Activated naive CD8-positive, alpha-beta T cell treated with anti-CD3 and anti-CD28 coated beads, Interleukin-2, amount 10 ng/mL, durations not matched to agents 7 days and 5 days (primary cell): ENCODE measurements around the gene CCDC180. TPM values are rescaled to one million over a fixed set of nuclear protein-coding genes. Genes with fewer than 3 reads are reported as not detected.
A peak's percentile ranks its signal among the peaks of the same experiment; 100 is the strongest.

ENCODE experiments used
- ATAC-seq: fragments of 150-1000 bp; cut with Tn5 transposase; one replicate; pipeline ENCODE4 v1.10.0; 2021; ENCODE audit warnings: low read depth, moderate library complexity
- POLR2A ChIA-PET: fragments of 350-600 bp; sonication (Branson Sonifier 250); formaldehyde crosslinking; loops from one replicate; lab custom pipeline; 2021; ENCODE audit warnings: antibody characterized with exemption; lab: Charles Lee
- DNase-seq: peaks from one replicate; pipeline ENCODE4 v3.0.0; 2021
- H3K27ac Mint-ChIP-seq: one replicate; pipeline ENCODE4 v1.8.0; 2022; ENCODE audit warnings: mild to moderate bottlenecking, mixed read lengths
- H3K27me3 Mint-ChIP-seq: one replicate; pipeline ENCODE4 v1.8.0; 2022; ENCODE audit warnings: mild to moderate bottlenecking, moderate library complexity, mixed read lengths
- H3K36me3 Mint-ChIP-seq: one replicate; pipeline ENCODE4 v1.8.0; 2021; ENCODE audit warnings: mild to moderate bottlenecking, mixed read lengths
- H3K4me1 Mint-ChIP-seq: one replicate; pipeline ENCODE4 v1.8.0; 2021; ENCODE audit warnings: mixed read lengths
- H3K4me3 Mint-ChIP-seq: one replicate; pipeline ENCODE4 v1.8.0; 2022; ENCODE audit warnings: mild to moderate bottlenecking, moderate library complexity, mixed read lengths
- H3K9me3 Mint-ChIP-seq: one replicate; pipeline ENCODE4 v1.8.0; 2021; ENCODE audit warnings: mixed read lengths
- total RNA-seq, 2 experiments: library from RNA; stranded (reverse); gene quantifications; one replicate each; pipeline ENCODE4 v1.2.3, GENCODE V29; 2021

CCDC180 gene
- total RNA-seq, 2 experiments from 2014 or later, result 5.8 to 7.8 TPM

- Mint-ChIP-seq H3K27ac (no peak overlapping the region), H3K36me3 (peaks cover 9% of the 10 kb centered on the region), H3K9me3 (peaks cover 2% of the 10 kb centered on the region), H3K4me3 (no peak overlapping the region), H3K27me3 (no peaks in the 10 kb centered on the region), H3K4me1 (no peaks in the 10 kb centered on the region)
- DNase-seq, result no peak
- POLR2A ChIA-PET, result no interaction called here
- no peak for ATAC-seq
Observed at GRCh38 chr9:97299809-97300414, 7.5 kb upstream of the CCDC180 start.

- no peaks in the 10 kb centered on the region for H3K4me1 Mint-ChIP-seq
- no peak for DNase-seq
Observed at GRCh38 chr9:97300586-97300985, 6.9 kb upstream of the CCDC180 start.

GRCh38 chr9:97301974-97302373 lies 5.5 kb upstream of the CCDC180 start:
- peaks cover 1% of the 10 kb centered on the region for H3K36me3 Mint-ChIP-seq
- H3K27me3 Mint-ChIP-seq, result peaks cover 7% of the 10 kb centered on the region
- no peak overlapping the region for H3K4me3 Mint-ChIP-seq
- DNase-seq, result no peak
- H3K9me3 Mint-ChIP-seq, result peaks cover 2% of the 10 kb centered on the region
- POLR2A ChIA-PET, result no interaction called here
- H3K4me1 Mint-ChIP-seq, result no peaks in the 10 kb centered on the region
- ATAC-seq, result no peak
- no peak overlapping the region for H3K27ac Mint-ChIP-seq

More at GRCh38 chr9:97300586-97300985, 6.9 kb upstream of the CCDC180 start:
- H3K36me3 Mint-ChIP-seq, result peaks cover 4% of the 10 kb centered on the region
- H3K4me3 Mint-ChIP-seq, result no peak overlapping the region
- no peak overlapping the region for H3K27ac Mint-ChIP-seq
- peaks cover 2% of the 10 kb centered on the region for H3K9me3 Mint-ChIP-seq
- ATAC-seq, result no peak
- peaks cover 4% of the 10 kb centered on the region for H3K27me3 Mint-ChIP-seq
- POLR2A ChIA-PET, result no interaction called here

GRCh38 chr9:97304586-97304985 lies 2.9 kb upstream of the CCDC180 start:
- no peaks in the 10 kb centered on the region for H3K36me3 Mint-ChIP-seq
- H3K27ac Mint-ChIP-seq, result no peak overlapping the region
- no peak for ATAC-seq
- peaks cover 7% of the 10 kb centered on the region for H3K27me3 Mint-ChIP-seq
- no peak for DNase-seq
- no peaks in the 10 kb centered on the region for H3K4me1 Mint-ChIP-seq
- POLR2A ChIA-PET, result interaction anchor here (0.7 kb wide), 1 partner anchor 16 kb away, joined by 3 read pairs; no protein-coding TSS in a partner anchor
- no peak overlapping the region for H3K4me3 Mint-ChIP-seq
- H3K9me3 Mint-ChIP-seq, result peaks cover 2% of the 10 kb centered on the region

- no peak for ATAC-seq
- peaks cover 2% of the 10 kb centered on the region for H3K9me3 Mint-ChIP-seq
- H3K27me3 Mint-ChIP-seq, result peaks cover 7% of the 10 kb centered on the region
- H3K4me1 Mint-ChIP-seq, result no peaks in the 10 kb centered on the region
- DNase-seq, result no peak
- H3K4me3 Mint-ChIP-seq, result no peak overlapping the region
- no peak overlapping the region for H3K27ac Mint-ChIP-seq
- POLR2A ChIA-PET, result no interaction called here
- no peaks in the 10 kb centered on the region for H3K36me3 Mint-ChIP-seq
Observed at GRCh38 chr9:97305501-97306298, 1.8 kb upstream of the CCDC180 start.

- ATAC-seq, result no peak
Observed at GRCh38 chr9:97307091-97307490, 368 bp upstream of the CCDC180 start.

GRCh38 chr9:97309260-97309659 lies 1.8 kb downstream of the CCDC180 start:
- H3K9me3 Mint-ChIP-seq, result no peaks in the 10 kb centered on the region
- H3K36me3 Mint-ChIP-seq, result peaks cover 3% of the 10 kb centered on the region
- ATAC-seq, result no peak
- H3K27ac Mint-ChIP-seq, result no peak overlapping the region
- DNase-seq, result no peak
- H3K27me3 Mint-ChIP-seq, result peaks cover 7% of the 10 kb centered on the region
- POLR2A ChIA-PET, result no interaction called here
- no peaks in the 10 kb centered on the region for H3K4me1 Mint-ChIP-seq
- no peak overlapping the region for H3K4me3 Mint-ChIP-seq

More at GRCh38 chr9:97307091-97307490, 368 bp upstream of the CCDC180 start:
- POLR2A ChIA-PET, result no interaction called here
- no peaks in the 10 kb centered on the region for H3K4me1 Mint-ChIP-seq
- no peak for DNase-seq
- H3K9me3 Mint-ChIP-seq, result no peaks in the 10 kb centered on the region
- no peak overlapping the region for H3K4me3 Mint-ChIP-seq
- H3K27ac Mint-ChIP-seq, result no peak overlapping the region
- peaks cover 7% of the 10 kb centered on the region for H3K27me3 Mint-ChIP-seq
- no peaks in the 10 kb centered on the region for H3K36me3 Mint-ChIP-seq

GRCh38 chr9:97310023-97310422 lies 2.6 kb downstream of the CCDC180 start:
- POLR2A ChIA-PET, result no interaction called here
- H3K27me3 Mint-ChIP-seq, result peaks cover 7% of the 10 kb centered on the region
- ATAC-seq (no peak), DNase-seq (no peak)
- peaks cover 3% of the 10 kb centered on the region for H3K36me3 Mint-ChIP-seq
- no peaks in the 10 kb centered on the region for H3K4me1 Mint-ChIP-seq
- H3K27ac Mint-ChIP-seq, result no peak overlapping the region
- no peak overlapping the region for H3K4me3 Mint-ChIP-seq
- no peaks in the 10 kb centered on the region for H3K9me3 Mint-ChIP-seq

GRCh38 chr9:97310896-97311295 lies 3.4 kb downstream of the CCDC180 start:
- Mint-ChIP-seq H3K36me3 (peaks cover 3% of the 10 kb centered on the region), H3K4me3 (no peak overlapping the region), H3K27me3 (peaks cover 2% of the 10 kb centered on the region), H3K4me1 (no peaks in the 10 kb centered on the region), H3K27ac (no peak overlapping the region), H3K9me3 (no peaks in the 10 kb centered on the region)
- ATAC-seq (no peak), DNase-seq (no peak)
- POLR2A ChIA-PET, result interaction anchor here (0.6 kb wide), 1 partner anchor 72 kb away, joined by 3 read pairs; no protein-coding TSS in a partner anchor

- peaks cover 3% of the 10 kb centered on the region for H3K36me3 Mint-ChIP-seq
- no peak for ATAC-seq
- H3K27me3 Mint-ChIP-seq, result no peaks in the 10 kb centered on the region
- POLR2A ChIA-PET, result no interaction called here
- H3K4me3 Mint-ChIP-seq, result no peak overlapping the region
- DNase-seq, result no peak
- H3K4me1 Mint-ChIP-seq, result no peaks in the 10 kb centered on the region
- no peaks in the 10 kb centered on the region for H3K9me3 Mint-ChIP-seq
- H3K27ac Mint-ChIP-seq, result no peak overlapping the region
Observed at GRCh38 chr9:97311798-97312500, 4.5 kb downstream of the CCDC180 start.

GRCh38 chr9:97312556-97312955 lies 5.1 kb downstream of the CCDC180 start:
- no peak for ATAC-seq
- Mint-ChIP-seq H3K9me3 (no peaks in the 10 kb centered on the region), H3K4me3 (no peak overlapping the region), H3K27me3 (no peaks in the 10 kb centered on the region), H3K36me3 (peaks cover 3% of the 10 kb centered on the region), H3K4me1 (no peaks in the 10 kb centered on the region), H3K27ac (no peak overlapping the region)
- POLR2A ChIA-PET, result no interaction called here
- DNase-seq, result no peak

GRCh38 chr9:97313243-97313642 lies 5.8 kb downstream of the CCDC180 start:
- Mint-ChIP-seq H3K36me3 (peaks cover 3% of the 10 kb centered on the region), H3K27me3 (no peaks in the 10 kb centered on the region)

GRCh38 chr9:97313746-97314145 lies 6.3 kb downstream of the CCDC180 start:
- peaks cover 3% of the 10 kb centered on the region for H3K36me3 Mint-ChIP-seq
- no peak overlapping the region for H3K4me3 Mint-ChIP-seq
- H3K27me3 Mint-ChIP-seq, result no peaks in the 10 kb centered on the region
- H3K4me1 Mint-ChIP-seq, result peaks cover 3% of the 10 kb centered on the region
- no peaks in the 10 kb centered on the region for H3K9me3 Mint-ChIP-seq
- ATAC-seq (no peak), DNase-seq (no peak)
- peak overlapping the region; percentile 3 for H3K27ac Mint-ChIP-seq
- POLR2A ChIA-PET, result no interaction called here

More at GRCh38 chr9:97313243-97313642, 5.8 kb downstream of the CCDC180 start:
- POLR2A ChIA-PET, result no interaction called here
- H3K27ac Mint-ChIP-seq, result no peak overlapping the region
- no peaks in the 10 kb centered on the region for H3K4me1 Mint-ChIP-seq
- no peak for DNase-seq
- ATAC-seq, result no peak
- H3K9me3 Mint-ChIP-seq, result no peaks in the 10 kb centered on the region
- H3K4me3 Mint-ChIP-seq, result no peak overlapping the region
